Mucosa of gallbladder (tissue), 1 donor: ENCODE data around the gene ATP10D. TPM values are rescaled to one million over a fixed set of nuclear protein-coding genes. Genes with fewer than 3 reads are reported as not detected.
"Not testable (repeated sequence)": the region's sequence is repeated elsewhere in the genome, so short reads cannot be mapped to it uniquely, and the experiment has no call there.

ENCODE experiments used
- DNase-seq: peaks from one replicate; pipeline ENCODE4 v3.0.0-alpha.2; 2020; ENCODE audit warnings: low spot score
- total RNA-seq: library from RNA; stranded (reverse); gene quantifications from one replicate; pipeline ENCODE4 v1.2.1, GENCODE V29; 2021
- donor health status: DM: no; HTN: no; CAD: no.

Gene ATP10D
- total RNA-seq, 1 donor from 2014 or later, result 35.8 TPM

- no peak for DNase-seq
Measured at GRCh38 chr4:47535567-47536147, 50.6 kb downstream of the ATP10D start.

- no peak for DNase-seq
Measured at GRCh38 chr4:47536966-47537365, 51.9 kb downstream of the ATP10D start.

GRCh38 chr4:47538111-47538824, 53.2 kb downstream of the ATP10D start:
- no peak for DNase-seq

DNA sequence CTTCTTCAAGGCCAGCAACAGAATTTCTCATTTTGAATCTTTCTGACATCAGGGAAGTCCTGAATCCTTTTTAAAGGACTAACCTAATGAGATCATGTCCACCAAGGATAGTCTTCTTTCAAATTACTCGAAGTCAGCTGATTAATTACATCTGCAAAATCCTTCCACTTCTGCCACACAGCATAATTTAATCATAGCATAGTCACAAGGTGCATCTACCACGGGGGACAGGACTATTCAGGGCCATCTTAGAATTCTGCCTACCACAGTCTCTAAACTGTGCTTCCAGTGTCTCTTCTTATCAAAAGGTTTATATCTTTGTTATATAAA, 53.7 kb downstream of the ATP10D start:
- no peak for DNase-seq

- DNase-seq, result not testable (repeated sequence)
Measured at GRCh38 chr4:47542640-47543039, 57.6 kb downstream of the ATP10D start.

- no peak for DNase-seq
Measured at GRCh38 chr4:47543331-47543730, 58.3 kb downstream of the ATP10D start.

- DNase-seq, result not testable (repeated sequence)
Measured at GRCh38 chr4:47550357-47550756, 65.3 kb downstream of the ATP10D start.

- DNase-seq, result no peak
Measured at GRCh38 chr4:47550899-47551548, 65.9 kb downstream of the ATP10D start.

- no peak for DNase-seq
Measured at GRCh38 chr4:47551682-47552081, 66.6 kb downstream of the ATP10D start.

DNA sequence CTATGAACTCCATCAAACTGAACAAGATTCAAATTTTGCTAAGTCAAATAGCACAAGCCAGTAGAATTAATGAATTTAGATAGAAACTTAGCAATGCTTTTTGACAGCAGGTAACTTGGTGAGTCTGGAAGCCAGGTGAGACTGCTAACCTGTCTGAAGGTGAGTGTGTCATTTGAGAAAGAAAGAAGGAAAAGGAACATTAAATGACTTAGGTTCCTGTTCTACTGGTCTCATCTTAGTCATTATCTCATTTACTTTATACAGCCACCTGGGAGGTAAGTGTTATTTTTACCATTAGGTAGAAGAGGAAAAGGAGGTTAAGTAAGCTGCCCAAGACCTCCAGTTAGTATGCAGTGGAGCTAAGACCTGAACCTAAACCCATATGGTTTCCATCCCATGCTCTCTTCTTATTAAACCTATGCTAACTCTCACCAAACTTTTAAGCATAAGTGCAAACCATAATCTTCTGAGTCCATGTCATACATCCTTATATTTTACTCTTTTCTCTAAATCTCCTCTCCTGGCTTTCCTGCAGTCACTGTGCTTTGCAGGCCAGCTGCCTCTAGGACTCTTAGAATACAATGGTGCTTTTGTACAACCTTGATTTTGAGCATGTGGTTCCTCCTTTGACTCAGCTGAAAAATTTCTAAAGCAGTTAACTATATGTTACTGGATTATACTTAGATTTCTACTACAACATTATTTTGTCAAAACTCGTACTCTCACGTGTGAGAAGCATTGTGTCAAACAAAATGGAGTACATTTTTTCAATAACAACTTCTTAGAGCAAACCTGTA, 68.5 kb downstream of the ATP10D start:
- DNase-seq, result no peak

GRCh38 chr4:47555920-47556319, 70.8 kb downstream of the ATP10D start:
- DNase-seq, result not testable (repeated sequence)

DNA sequence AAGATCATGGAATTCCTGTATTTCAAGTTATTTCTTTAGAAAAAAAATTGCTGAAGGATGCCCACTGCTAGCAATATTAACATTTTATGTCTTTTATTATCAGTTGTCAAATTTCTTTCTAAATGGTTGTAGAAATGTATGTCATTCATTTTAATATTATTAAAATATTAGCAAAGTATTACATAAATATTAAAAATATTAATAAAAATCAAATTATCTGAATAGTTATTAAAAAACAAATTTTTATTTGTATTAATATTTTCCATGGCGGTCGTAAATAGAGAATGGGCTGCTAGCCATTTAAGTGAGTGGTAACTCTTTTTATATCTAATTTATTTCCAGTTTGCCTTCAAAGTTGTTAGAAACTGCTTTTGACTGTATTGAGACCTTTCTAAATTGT, 72.2 kb downstream of the ATP10D start:
- no peak for DNase-seq

GRCh38 chr4:47560682-47561081, 75.6 kb downstream of the ATP10D start:
- no peak for DNase-seq

GRCh38 chr4:47561331-47561730, 76.3 kb downstream of the ATP10D start:
- no peak for DNase-seq

DNA sequence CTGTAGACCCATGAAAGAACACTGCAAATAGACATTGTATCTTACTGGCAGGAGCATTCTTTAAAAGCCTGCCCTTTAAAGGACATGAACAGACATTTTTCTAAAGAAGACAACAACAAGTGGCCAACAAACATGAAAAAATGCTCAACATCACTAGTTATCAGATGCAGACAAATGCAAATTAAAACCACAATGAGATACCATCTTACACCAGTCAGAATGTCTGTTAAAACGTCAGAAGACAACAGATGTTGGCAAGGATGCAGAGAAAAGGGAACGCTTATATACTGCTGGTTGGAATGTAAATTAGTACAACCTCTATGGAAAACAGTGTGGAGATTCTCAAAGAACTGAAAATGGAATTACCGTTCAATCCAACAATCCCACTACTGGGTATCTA, 77.2 kb downstream of the ATP10D start:
- DNase-seq, result no peak

DNA sequence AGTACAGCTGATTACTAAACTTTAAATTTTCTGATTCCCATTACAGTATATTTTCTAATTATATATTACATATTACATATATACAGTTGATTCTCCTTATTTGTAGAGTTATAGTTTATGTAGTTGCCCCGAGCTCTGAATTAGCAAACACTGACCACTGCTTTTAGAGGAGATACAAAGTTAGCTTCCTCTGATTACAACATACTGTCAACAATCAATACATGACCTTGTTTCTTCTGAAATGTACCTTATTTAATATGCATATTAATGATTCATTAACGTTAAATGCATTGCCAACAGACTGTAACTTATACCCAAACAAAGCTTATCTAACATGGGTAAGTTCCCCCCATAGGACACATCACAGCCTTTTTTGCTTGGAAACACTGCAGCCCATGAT, 81.5 kb downstream of the ATP10D start:
- no peak for DNase-seq

- no peak for DNase-seq
Measured at GRCh38 chr4:47566969-47567368, 81.9 kb downstream of the ATP10D start.

GRCh38 chr4:47567511-47567910, 82.4 kb downstream of the ATP10D start:
- DNase-seq, result no peak

DNA sequence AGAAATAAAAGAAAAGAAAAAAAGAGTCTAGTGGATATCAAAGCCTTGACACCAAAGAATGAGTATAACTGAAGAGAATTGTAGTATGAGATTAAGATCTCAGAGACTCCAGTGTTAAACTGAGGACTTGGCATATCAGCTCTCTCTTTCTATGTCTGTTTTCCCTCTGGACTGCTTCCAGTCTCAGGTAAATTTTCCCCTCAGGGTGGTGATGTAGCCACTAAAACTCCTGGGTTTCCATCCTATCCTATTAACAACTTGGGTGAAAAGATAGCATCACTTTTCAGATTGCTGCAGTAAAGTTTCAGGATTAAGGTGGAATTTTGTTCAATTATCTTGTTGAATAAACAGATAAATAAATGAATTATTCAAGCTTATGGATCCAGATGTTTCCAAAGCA, 85.7 kb downstream of the ATP10D start:
- DNase-seq, result no peak

- no peak for DNase-seq
Measured at GRCh38 chr4:47572981-47573380, 87.9 kb downstream of the ATP10D start.

- DNase-seq, result no peak
Measured at GRCh38 chr4:47577779-47578553, 92.9 kb downstream of the ATP10D start.

DNA sequence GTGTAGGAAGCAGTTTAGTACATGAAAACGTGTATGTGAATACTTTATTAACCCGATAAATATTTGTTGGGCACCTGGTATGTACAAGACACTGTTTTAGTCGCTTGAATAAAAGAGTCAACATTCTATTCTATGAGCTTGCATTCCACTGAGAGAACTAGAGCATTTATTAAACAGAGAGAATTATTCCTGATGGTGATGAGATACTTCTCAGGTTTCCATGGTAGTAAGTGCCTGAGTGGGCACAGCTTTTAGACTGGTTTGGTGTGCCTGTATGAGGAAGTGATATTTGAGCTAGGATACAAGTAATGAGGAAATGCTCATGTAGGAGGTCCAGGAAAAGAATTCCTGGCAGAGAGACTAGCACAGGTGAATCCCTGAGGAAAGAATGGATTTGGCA, 94.2 kb downstream of the ATP10D start:
- no peak for DNase-seq
